HPDE6-E6E7 (cell line): ENCODE data around the gene LSMEM2.
"Not testable (repeated sequence)": the region's sequence is repeated elsewhere in the genome, so short reads cannot be mapped to it uniquely, and the experiment has no call there.

Experiments used
- DNase-seq: peaks from one replicate; pipeline ENCODE4 v3.0.0; 2011; ENCODE audit warnings: missing footprints; ENCODE audit errors: extremely low spot score

LSMEM2 gene

GRCh38 chr3:50298836-50299637, 20.1 kb downstream of the LSMEM2 start, which contains the start of the genes HYAL3 and NAA80:
HYAL3 (minus strand) TSS chr3:50299405; CDS start chr3:50295602, 3,803 bp downstream.
NAA80 (minus strand) TSS chr3:50299405; CDS start chr3:50297463, 1,942 bp downstream.
- peak; percentile 71 for DNase-seq

GRCh38 chr3:50299638-50299928, 20.7 kb downstream of the LSMEM2 start:
- peak; percentile 60 for DNase-seq

- no peak for DNase-seq
Observed at GRCh38 chr3:50299929-50300680, 21.2 kb downstream of the LSMEM2 start.

- no peak for DNase-seq
Observed at GRCh38 chr3:50300681-50301254, 21.9 kb downstream of the LSMEM2 start.

- DNase-seq: no peak
Observed at GRCh38 chr3:50302095-50303012, 23.5 kb downstream of the LSMEM2 start.

- DNase-seq: no peak
Observed at GRCh38 chr3:50303013-50303815, 24.3 kb downstream of the LSMEM2 start, which contains the start of gene HYAL1. HYAL1 (minus strand) TSS chr3:50303574; CDS start chr3:50302956, 618 bp downstream.

GRCh38 chr3:50304601-50305000, 25.7 kb downstream of the LSMEM2 start:
- no peak for DNase-seq

- DNase-seq: not testable (repeated sequence)
Observed at GRCh38 chr3:50312041-50312440, 33.2 kb downstream of the LSMEM2 start.

- no peak for DNase-seq
Observed at GRCh38 chr3:50314342-50314741, 35.5 kb downstream of the LSMEM2 start.

- no peak for DNase-seq
Observed at GRCh38 chr3:50314816-50315215, 35.9 kb downstream of the LSMEM2 start.

- peak; percentile 71 for DNase-seq
Observed at GRCh38 chr3:50316657-50317242, 37.9 kb downstream of the LSMEM2 start.

GRCh38 chr3:50317300-50317699, 38.4 kb downstream of the LSMEM2 start:
- no peak for DNase-seq

- no peak for DNase-seq
Observed at GRCh38 chr3:50318163-50318562, 39.3 kb downstream of the LSMEM2 start.

GRCh38 chr3:50318615-50319014, 39.7 kb downstream of the LSMEM2 start:
- DNase-seq: no peak

- no peak for DNase-seq
Observed at GRCh38 chr3:50319181-50319893, 40.5 kb downstream of the LSMEM2 start.

GRCh38 chr3:50319894-50320625, 41.2 kb downstream of the LSMEM2 start:
- no peak for DNase-seq

- DNase-seq: no peak
Observed at GRCh38 chr3:50320853-50321335, 42.0 kb downstream of the LSMEM2 start.

GRCh38 chr3:50321336-50322114, 42.6 kb downstream of the LSMEM2 start:
- peak; percentile 56 for DNase-seq
